GM23338 (cell line): Measurements from ENCODE around the gene DLG5. TPM values are rescaled to one million over a fixed set of nuclear protein-coding genes. Genes with fewer than 3 reads are reported as not detected.

Source experiments
- ATAC-seq: fragments of 200-7000 bp; cut with Tn5 transposase; 3 replicates; pipeline ENCODE4 v1.9.1; 2020
- DNase-seq: peaks from one replicate; pipeline ENCODE4 v3.0.0-alpha.2; 2015; ENCODE audit warnings: low spot score
- H2AFZ ChIP-seq: fragments of 200-600 bp; sonication (generic); 2 replicates; pipeline ENCODE4 v1.8.0; 2016; ENCODE audit warnings: antibody characterized with exemption, mild to moderate bottlenecking, moderate library complexity
- H3F3A ChIP-seq: fragments of 200-600 bp; sonication (generic); replicated peaks from 2 replicates; pipeline ENCODE4 v1.8.0; 2017; ENCODE audit warnings: antibody characterized with exemption, mixed run types, low read depth
- H3K27ac ChIP-seq: fragments of 200-600 bp; sonication (generic); 2 replicates; pipeline ENCODE4 v1.6.1; 2016; ENCODE audit warnings: low read depth
- H3K27me3 ChIP-seq: fragments of 200-600 bp; sonication (generic); 2 replicates; pipeline ENCODE4 v1.8.0; 2016; ENCODE audit warnings: mild to moderate bottlenecking, mixed run types, moderate library complexity; ENCODE audit not compliant: insufficient read depth
- H3K36me3 ChIP-seq: fragments of 200-600 bp; sonication (generic); 2 replicates; pipeline ENCODE4 v1.8.0; 2016; ENCODE audit warnings: mild to moderate bottlenecking; ENCODE audit not compliant: insufficient read depth
- H3K4me1 ChIP-seq: fragments of 200-600 bp; sonication (generic); 2 replicates; pipeline ENCODE4 v1.8.0; 2016; ENCODE audit warnings: mild to moderate bottlenecking, moderate library complexity; ENCODE audit not compliant: insufficient read depth
- H3K4me2 ChIP-seq: fragments of 200-600 bp; sonication (generic); 2 replicates; pipeline ENCODE4 v1.7.1; 2017; ENCODE audit warnings: mixed run types
- H3K4me3 ChIP-seq: fragments of 200-600 bp; sonication (generic); 2 replicates; pipeline ENCODE4 v1.6.1; 2016; ENCODE audit warnings: mixed run types
- H3K79me2 ChIP-seq: fragments of 200-600 bp; sonication (generic); replicated peaks from 2 replicates; pipeline ENCODE4 v1.8.0; 2017; ENCODE audit warnings: mild to moderate bottlenecking; ENCODE audit not compliant: insufficient read depth
- H3K9me2 ChIP-seq: fragments of 200-600 bp; sonication (generic); 2 replicates; pipeline ENCODE4 v1.8.0; 2017; ENCODE audit not compliant: insufficient read depth
- H4K20me1 ChIP-seq: fragments of 200-600 bp; sonication (generic); replicated peaks from 2 replicates; pipeline ENCODE4 v1.8.0; 2017; ENCODE audit warnings: mild to moderate bottlenecking; ENCODE audit not compliant: insufficient read depth
- H3K27ac Mint-ChIP-seq: 2 replicates; pipeline ENCODE4 v1.8.0; 2020; ENCODE audit warnings: inconsistent platforms, mild to moderate bottlenecking, moderate library complexity, mixed read lengths
- H3K27me3 Mint-ChIP-seq: 3 replicates; pipeline ENCODE4 v1.8.0; 2022; ENCODE audit warnings: low read depth, mild to moderate bottlenecking, moderate library complexity, mixed read lengths, inconsistent platforms; ENCODE audit not compliant: insufficient read depth, poor library complexity
- H3K36me3 Mint-ChIP-seq: 3 replicates; pipeline ENCODE4 v1.8.0; 2021; ENCODE audit warnings: low read depth, mild to moderate bottlenecking, inconsistent platforms, moderate library complexity, mixed read lengths
- H3K4me1 Mint-ChIP-seq: 3 replicates; pipeline ENCODE4 v1.8.0; 2020; ENCODE audit warnings: mild to moderate bottlenecking, inconsistent platforms, mixed read lengths
- H3K4me3 Mint-ChIP-seq: 3 replicates; pipeline ENCODE4 v1.8.0; 2021; ENCODE audit warnings: moderate library complexity, mild to moderate bottlenecking, inconsistent platforms, mixed read lengths
- H3K9me3 Mint-ChIP-seq: 3 replicates; pipeline ENCODE4 v1.8.0; 2020; ENCODE audit warnings: moderate library complexity, mild to moderate bottlenecking, inconsistent platforms, mixed read lengths
- CREB1 ChIP-seq: fragments of 250-450 bp; sonication (Bioruptor Pico); IDR thresholded peaks from 2 replicates; pipeline ENCODE4 v1.5.0; 2020; ENCODE audit warnings: low read depth, mild to moderate bottlenecking, moderate library complexity
- CTCF ChIP-seq, 2 experiments: fragments of 200-600 bp in 1 of 2; sonication (generic) in 1 of 2; conservative IDR thresholded peaks; 2 replicates each; pipeline versions ENCODE4 v1.5.1 to v1.6.1; 2016 to 2017; ENCODE audit warnings: antibody characterized with exemption in 2 of 2, low read depth in 2 of 2, mild to moderate bottlenecking in 2 of 2, moderate library complexity in 1 of 2
- EZH2 ChIP-seq: fragments of 200-600 bp; sonication (generic); IDR thresholded peaks from one replicate; pipeline ENCODE4 v1.8.0; 2017; ENCODE audit warnings: antibody characterized with exemption, mild to moderate bottlenecking, low read depth; ENCODE audit not compliant: unreplicated experiment
- EZH2phosphoT487 ChIP-seq: fragments of 200-600 bp; sonication (generic); IDR thresholded peaks from one replicate; pipeline ENCODE4 v1.8.1; 2018; ENCODE audit warnings: antibody characterized with exemption; ENCODE audit not compliant: unreplicated experiment
- POLR2AphosphoS5 ChIP-seq: IDR thresholded peaks from 2 replicates; pipeline ENCODE4 v1.6.1; 2016; ENCODE audit warnings: antibody characterized with exemption, low read depth
- REST ChIP-seq: IDR thresholded peaks from one replicate; pipeline ENCODE4 v1.6.1; 2018; ENCODE audit warnings: antibody characterized with exemption; ENCODE audit not compliant: unreplicated experiment
- STAT1 ChIP-seq: IDR thresholded peaks from one replicate; pipeline ENCODE4 v1.6.1; 2016; ENCODE audit warnings: antibody characterized with exemption; ENCODE audit not compliant: unreplicated experiment
- ZNF114 ChIP-seq: fragments of 250-450 bp; sonication (Bioruptor Pico); IDR thresholded peaks from 2 replicates; pipeline ENCODE4 v1.5.0; 2020; ENCODE audit warnings: mild to moderate bottlenecking, moderate library complexity
- ZNF462 ChIP-seq: fragments of 250-450 bp; sonication (Bioruptor Pico); IDR thresholded peaks from 2 replicates; pipeline ENCODE4 v1.5.0; 2020; ENCODE audit warnings: mild to moderate bottlenecking, moderate library complexity
- polyA plus RNA-seq: library from polyadenylated mRNA; unstranded; fragments of >200 nt; fragmentation: Nextera tagmentation; extraction: Ambion mirVana; gene quantifications from 2 replicates; pipeline ENCODE4 v1.2.1, GENCODE V29; 2016
- total RNA-seq: library from RNA; depleted of rRNA; stranded (reverse); fragments of >200 nt; shearing (Covaris generic); gene quantifications from 2 replicates; pipeline ENCODE4 v1.2.3, GENCODE V29; 2014

DLG5 gene
- total and polyA plus RNA-seq, 2 experiments from 2014 or later = 7.4 to 66.6 TPM

GRCh38 chr10:77792155-77792554 lies 134.4 kb downstream of the DLG5 start:
- Histone ChIP-seq H4K20me1 (no peaks in the 10 kb centered on the region; the same call in 1 of the 2 replicates), H3K79me2 (no peaks in the 10 kb centered on the region), H3K4me2 (no peak overlapping the region), H3K9me2 (no peaks in the 10 kb centered on the region), H3K4me3 (no peak overlapping the region), H3K4me1 (no peaks in the 10 kb centered on the region), H2AFZ (no peak overlapping the region), H3F3A (no peaks in the 10 kb centered on the region), H3K27me3 (no peaks in the 10 kb centered on the region), H3K36me3 (no peaks in the 10 kb centered on the region; the same call in 1 of the 2 replicates), H3K27ac (no peak overlapping the region)
- Mint-ChIP-seq H3K4me3 (no peak overlapping the region), H3K36me3 (peaks cover 58% of the 10 kb centered on the region), H3K27ac (no peak overlapping the region), H3K27me3 (no peaks in the 10 kb centered on the region), H3K4me1 (no peaks in the 10 kb centered on the region), H3K9me3 (no peaks in the 10 kb centered on the region)
- DNase-seq (no peak), ATAC-seq (no peak)
- TF ChIP-seq EZH2phosphoT487 (no peak), CREB1 (CRISPR knock-in tag) (no peak), EZH2 (no peak), ZNF114 (CRISPR knock-in tag) (no peak), STAT1 (no peak), ZNF462 (CRISPR knock-in tag) (no peak), CTCF (conservative IDR thresholded peaks at IDR 0.05; ENCODE audit: low read depth in 2 of 2) (no peak), REST (no peak), POLR2AphosphoS5 (no peak)
